ENCODE data around the gene COX17.

COX17 gene

GRCh38 chr3:119625451-119626153 is 51.6 kb downstream of the COX17 start:
- Mint-ChIP-seq H3K27me3 (peaks cover 6% of the 10 kb centered on the region), H3K4me3 (no peak overlapping the region), H3K9me3 (no peaks in the 10 kb centered on the region), H3K36me3 (no peaks in the 10 kb centered on the region), H3K27ac (no peak overlapping the region), H3K4me1 (peaks cover 6% of the 10 kb centered on the region)

GRCh38 chr3:119624002-119624720 is 53.0 kb downstream of the COX17 start:
- H3K27ac Mint-ChIP-seq: no peak overlapping the region
- no peak overlapping the region for H3K4me3 Mint-ChIP-seq
- H3K27me3 Mint-ChIP-seq: peaks cover 5% of the 10 kb centered on the region
- H3K36me3 Mint-ChIP-seq: no peaks in the 10 kb centered on the region
- H3K4me1 Mint-ChIP-seq: peaks cover 6% of the 10 kb centered on the region
- no peaks in the 10 kb centered on the region for H3K9me3 Mint-ChIP-seq

- Mint-ChIP-seq H3K36me3 (no peaks in the 10 kb centered on the region), H3K4me1 (no peaks in the 10 kb centered on the region), H3K9me3 (no peaks in the 10 kb centered on the region), H3K27ac (no peak overlapping the region), H3K27me3 (peaks cover 3% of the 10 kb centered on the region), H3K4me3 (no peak overlapping the region)
Measured at GRCh38 chr3:119620899-119621298, 56.3 kb downstream of the COX17 start.
